Eye (tissue), 1 donor: ENCODE data around the gene CCR5AS.
"Not testable (repeated sequence)": the region's sequence is repeated elsewhere in the genome, so short reads cannot be mapped to it uniquely, and the experiment has no call there.

Experiments used
- DNase-seq: peaks from one replicate; pipeline ENCODE4 v3.0.0-alpha.2; 2015

The CCR5AS gene

GRCh38 chr3:46406788-46407611 is at the start of gene CCR5AS, which contains the start of gene CCRL2:
Gene CCR5AS (minus strand): TSS chr3:46407066.
Gene CCRL2 (plus strand): TSS chr3:46407259. CDS start chr3:46408080, 821 bp downstream.
- DNase-seq = peak; percentile 10

GRCh38 chr3:46456118-46456517 is 49.3 kb upstream of the CCR5AS start:
- no peak for DNase-seq

GRCh38 chr3:46455231-46456115 is 48.6 kb upstream of the CCR5AS start:
- DNase-seq = no peak

- no peak for DNase-seq
These were observed 47.7 kb upstream of the CCR5AS start for GRCh38 chr3:46454606-46455005.

- DNase-seq = no peak
These were observed 47.3 kb upstream of the CCR5AS start for GRCh38 chr3:46454209-46454595.

- DNase-seq = no peak
These were observed 46.8 kb upstream of the CCR5AS start for GRCh38 chr3:46453526-46454208.

GRCh38 chr3:46449755-46450552 is 43.1 kb upstream of the CCR5AS start:
- DNase-seq = no peak

- DNase-seq = no peak
These were observed 41.9 kb upstream of the CCR5AS start for GRCh38 chr3:46448721-46449120.

- no peak for DNase-seq
These were observed 40.5 kb upstream of the CCR5AS start for GRCh38 chr3:46447228-46447985.

- peak; percentile 77 for DNase-seq
These were observed 36.0 kb upstream of the CCR5AS start for GRCh38 chr3:46442576-46443530.

GRCh38 chr3:46440531-46441294 is 33.8 kb upstream of the CCR5AS start:
- no peak for DNase-seq

GRCh38 chr3:46438831-46439230 is 32.0 kb upstream of the CCR5AS start:
- no peak for DNase-seq

GRCh38 chr3:46435081-46435726 is 28.3 kb upstream of the CCR5AS start:
- no peak for DNase-seq

GRCh38 chr3:46433841-46434240 is 27.0 kb upstream of the CCR5AS start:
- DNase-seq = no peak

GRCh38 chr3:46433118-46433517 is 26.3 kb upstream of the CCR5AS start:
- not testable (repeated sequence) for DNase-seq

GRCh38 chr3:46431905-46432304 is 25.0 kb upstream of the CCR5AS start:
- DNase-seq = not testable (repeated sequence)

- DNase-seq = not testable (repeated sequence)
These were observed 24.0 kb upstream of the CCR5AS start for GRCh38 chr3:46430879-46431278.

GRCh38 chr3:46429671-46430070 is 22.8 kb upstream of the CCR5AS start:
- no peak for DNase-seq

- no peak for DNase-seq
These were observed 22.4 kb upstream of the CCR5AS start for GRCh38 chr3:46429250-46429649.
